Superior temporal gyrus (tissue), 1 donor: ENCODE results near the gene THAP2.
"Not testable (repeated sequence)": the region's sequence is repeated elsewhere in the genome, so short reads cannot be mapped to it uniquely, and the experiment has no call there.

Source experiments
- DNase-seq: peaks from one replicate; pipeline ENCODE4 v3.0.0-alpha.2; 2016; ENCODE audit errors: extremely low spot score

The THAP2 gene

GRCh38 chr12:71662849-71663560 lies 1.1 kb upstream of the THAP2 start:
- no peak for DNase-seq

DNA sequence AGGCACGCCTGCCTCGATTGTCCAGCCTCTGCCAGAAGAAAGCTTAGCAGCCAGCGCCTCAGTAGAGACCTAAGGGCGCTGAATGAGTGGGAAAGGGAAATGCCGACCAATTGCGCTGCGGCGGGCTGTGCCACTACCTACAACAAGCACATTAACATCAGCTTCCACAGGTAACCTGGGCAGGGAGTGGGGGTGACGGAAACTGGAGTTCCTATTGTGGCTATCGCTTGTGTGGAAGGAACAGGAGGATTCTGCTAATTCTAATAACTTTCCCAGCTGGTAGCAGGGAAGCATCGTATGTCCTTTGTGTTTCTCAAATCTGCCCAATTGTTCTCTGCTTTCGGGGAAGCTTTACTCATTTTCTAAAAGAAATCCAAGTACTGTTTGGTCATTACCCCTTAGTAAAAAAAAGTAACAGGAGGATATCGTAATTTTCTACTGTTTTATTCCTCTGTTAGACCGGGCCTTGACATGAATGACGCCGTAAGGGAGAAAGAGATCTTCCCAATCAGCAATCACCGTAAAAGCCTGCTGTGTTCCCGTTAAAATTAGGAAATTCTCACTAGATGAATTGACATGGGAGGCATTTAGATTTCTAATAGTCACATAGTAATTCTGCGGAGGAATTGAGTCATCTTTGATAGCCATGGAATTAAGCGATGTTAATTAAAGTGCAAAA lies 449 bp downstream of the THAP2 start:
- no peak for DNase-seq

GRCh38 chr12:71665090-71665463 lies 976 bp downstream of the THAP2 start:
- DNase-seq, result no peak

DNA sequence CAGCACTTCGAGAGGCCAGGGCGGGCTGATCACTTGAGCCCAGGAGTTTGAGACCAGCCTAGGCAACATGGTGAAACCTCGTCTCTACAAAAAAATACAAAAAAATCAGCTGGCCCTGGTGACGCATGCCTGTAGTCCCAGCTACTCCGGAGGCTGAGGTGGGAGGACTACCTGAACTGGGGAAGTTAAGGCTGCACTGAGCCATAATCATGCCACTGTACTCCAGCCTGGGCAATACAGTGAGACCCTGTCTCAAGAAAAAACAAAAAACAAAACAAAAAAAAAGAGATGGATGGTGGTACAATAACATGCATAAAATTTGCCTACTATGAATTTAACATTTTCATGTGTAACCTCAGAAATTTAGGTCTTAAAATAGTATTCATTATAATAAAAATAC lies 2.2 kb downstream of the THAP2 start:
- DNase-seq, result no peak

DNA sequence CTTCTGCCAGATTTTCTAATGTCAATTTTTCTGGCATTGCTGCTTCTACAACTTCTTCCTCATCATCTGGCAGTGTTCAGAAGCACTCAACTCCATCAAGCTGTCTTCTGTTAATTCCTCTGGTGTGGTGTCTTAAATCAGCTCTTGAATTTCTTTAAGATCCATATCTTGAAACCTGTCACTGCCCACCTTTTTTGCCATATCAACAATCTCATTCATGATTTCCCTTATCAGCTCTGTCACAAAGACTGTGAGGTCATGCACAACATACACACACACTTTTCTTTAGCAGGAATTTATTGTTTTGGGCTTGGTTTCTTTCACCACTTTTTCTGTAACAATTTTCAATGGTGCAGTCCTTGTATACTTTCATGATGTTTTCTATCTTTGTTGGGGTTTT lies 7.2 kb downstream of the THAP2 start:
- no peak for DNase-seq

DNA sequence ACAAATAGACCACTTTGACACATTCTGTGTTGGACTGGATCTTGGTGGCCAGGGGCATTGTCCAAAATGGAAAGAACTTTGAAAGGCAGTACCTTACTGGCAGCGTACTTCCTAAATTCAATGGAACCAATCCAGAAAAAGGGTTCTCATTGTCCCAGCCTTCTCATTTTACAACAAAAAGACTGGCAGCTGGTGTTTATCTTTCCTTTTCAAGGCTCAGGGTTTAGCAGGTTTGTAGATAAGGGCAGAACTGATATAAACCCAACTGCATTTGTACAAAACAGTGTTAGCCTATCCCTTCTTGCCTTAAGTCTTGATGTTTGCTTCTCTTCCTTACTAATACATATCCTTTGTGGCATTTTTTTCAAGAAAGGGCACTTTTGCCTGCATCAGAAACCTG lies 7.7 kb downstream of the THAP2 start:
- DNase-seq, result no peak

DNA sequence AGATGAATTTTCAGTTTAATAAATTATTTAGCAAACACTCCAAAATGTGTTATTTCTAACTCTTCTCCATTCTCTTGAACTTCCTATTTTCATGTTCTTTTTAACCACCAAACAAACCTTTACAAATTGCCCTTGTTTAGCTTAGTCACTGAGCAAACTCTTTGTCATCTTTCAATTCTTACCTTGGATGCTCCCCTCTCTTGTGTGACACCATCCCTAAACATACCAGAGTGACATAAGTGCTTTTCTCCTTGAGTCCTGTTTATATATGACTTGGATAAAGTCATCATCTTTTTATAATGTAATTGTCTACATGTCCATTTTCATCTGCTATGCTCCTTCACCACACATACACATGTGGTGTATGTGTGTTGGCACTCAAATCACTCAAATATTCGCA lies 18.4 kb downstream of the THAP2 start:
- no peak for DNase-seq

- no peak for DNase-seq
Observed at GRCh38 chr12:71683633-71684032, 19.5 kb downstream of the THAP2 start.

DNA sequence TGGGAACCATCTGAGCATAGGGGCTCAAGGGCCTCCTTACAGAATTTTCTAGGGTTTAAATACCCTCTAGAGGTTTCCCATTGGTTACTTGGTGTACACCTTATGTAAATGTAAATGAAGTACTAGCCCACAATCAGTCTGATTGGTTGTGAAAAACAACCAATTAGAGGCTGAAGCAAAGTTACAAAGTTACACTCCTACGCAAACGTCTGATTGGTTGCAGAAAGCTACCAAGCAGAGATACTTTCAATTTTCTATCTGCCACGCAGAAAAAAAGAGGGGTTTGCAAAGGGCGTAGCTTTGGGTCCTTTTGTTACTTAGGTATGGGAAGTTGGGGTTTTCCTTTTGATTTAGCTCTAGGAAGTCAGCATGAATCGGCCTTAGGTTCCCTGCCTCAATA lies 20.0 kb downstream of the THAP2 start:
- no peak for DNase-seq

GRCh38 chr12:71685312-71685906 lies 21.3 kb downstream of the THAP2 start:
- DNase-seq, result no peak

DNA sequence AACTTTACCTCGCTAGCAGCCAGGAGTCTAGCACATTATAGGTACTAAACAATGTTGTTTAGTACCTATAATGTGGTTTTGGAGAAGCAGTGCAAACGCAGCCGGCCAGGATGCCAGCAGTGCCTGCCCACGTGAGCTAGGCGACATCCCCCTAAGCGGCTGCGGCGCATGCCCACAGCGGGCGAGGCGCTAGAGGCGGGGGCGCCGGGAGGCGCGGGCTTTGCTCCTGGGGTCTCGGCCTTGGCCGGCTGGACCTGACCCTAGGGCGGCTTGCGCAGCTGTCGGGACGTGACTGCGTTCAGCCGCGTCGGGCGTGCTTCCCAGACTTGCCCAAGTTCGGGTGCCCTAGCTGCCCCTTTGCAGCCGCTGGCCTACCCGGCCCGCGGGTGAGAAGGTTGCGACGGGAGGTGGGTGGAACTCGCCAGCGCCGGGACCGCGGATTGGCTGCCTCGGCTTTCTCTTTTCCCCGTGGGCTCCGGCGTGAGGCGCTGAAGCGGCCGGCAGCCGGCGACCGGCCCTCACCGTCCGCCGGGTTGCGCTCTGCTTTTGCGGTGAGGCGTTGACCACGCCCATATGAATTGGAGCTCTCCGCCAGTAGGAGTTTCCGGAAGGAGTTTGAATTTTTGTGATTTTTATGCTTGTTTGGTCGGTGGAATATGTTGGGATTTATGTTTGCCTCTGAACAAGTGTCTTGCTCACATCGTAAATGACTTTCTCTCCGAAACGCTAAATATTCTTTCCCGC lies 22.0 kb downstream of the THAP2 start, which contains the start of gene TMEM19:
TMEM19 (plus strand) TSS at position 169 of the 744 bp plus-strand sequence. CDS start 599 bp downstream, outside the sequence.
- DNase-seq, result peak; percentile 91

DNA sequence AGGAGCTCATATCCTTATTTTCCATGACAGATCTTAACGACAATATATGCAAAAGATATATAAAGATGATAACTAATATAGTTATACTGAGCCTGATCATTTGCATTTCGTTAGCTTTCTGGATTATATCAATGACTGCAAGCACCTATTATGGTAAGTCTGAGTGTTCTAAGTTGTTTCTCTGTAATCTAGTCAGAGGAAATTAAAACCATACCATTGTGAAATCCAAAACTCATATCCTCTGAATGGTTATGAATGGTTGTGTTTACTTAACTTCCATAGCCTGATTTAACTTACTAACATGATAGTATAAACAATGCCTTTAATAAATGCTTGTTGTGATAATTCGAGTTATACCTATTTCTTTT lies 22.5 kb downstream of the THAP2 start:
- DNase-seq, result no peak

DNA sequence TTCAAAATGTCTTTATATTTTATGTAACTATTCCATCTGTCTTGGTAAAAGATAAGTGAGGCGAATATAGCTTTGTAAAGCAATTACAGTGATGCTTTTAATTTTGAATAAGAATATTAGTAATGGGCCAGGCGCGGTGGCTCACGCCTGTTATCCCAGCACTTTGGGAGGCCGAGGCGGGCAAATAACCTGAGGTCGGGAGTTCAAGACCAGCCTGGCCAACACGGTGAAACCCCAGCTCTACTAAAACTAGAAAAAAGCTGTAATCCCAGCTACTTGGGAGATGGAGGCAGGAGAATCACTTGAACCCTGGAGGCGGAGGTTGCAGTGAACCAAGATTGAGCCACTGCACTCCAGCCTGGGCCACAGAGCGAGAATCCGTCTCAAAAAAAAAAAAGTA lies 23.1 kb downstream of the THAP2 start:
- not testable (repeated sequence) for DNase-seq

DNA sequence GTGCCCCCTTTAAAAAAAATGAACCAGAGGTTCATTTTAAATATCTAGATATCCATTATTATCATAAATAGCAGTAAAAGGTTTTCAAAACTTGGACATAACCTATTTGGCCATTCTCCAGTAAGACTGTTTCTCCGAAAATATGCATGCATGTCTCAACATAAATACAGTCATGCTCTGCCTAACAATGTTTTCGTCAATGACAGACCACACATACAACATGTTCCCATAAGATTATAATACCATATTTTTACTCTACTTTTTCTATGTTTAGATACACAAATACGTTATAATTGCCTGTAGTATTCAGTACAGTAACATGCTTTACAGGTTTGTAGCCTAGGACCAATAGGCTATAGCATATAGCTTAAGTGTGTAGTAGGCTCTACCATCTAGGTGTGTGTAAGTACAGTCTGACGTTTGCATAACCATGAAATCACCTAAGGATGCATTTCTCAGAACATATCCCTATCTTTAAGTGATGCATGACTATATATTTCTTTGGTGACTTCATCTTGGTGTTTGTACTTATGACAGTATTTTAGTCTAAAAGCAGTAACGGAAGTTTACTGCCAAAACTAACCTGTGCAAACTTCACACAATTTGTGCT lies 25.0 kb downstream of the THAP2 start:
- DNase-seq, result no peak

DNA sequence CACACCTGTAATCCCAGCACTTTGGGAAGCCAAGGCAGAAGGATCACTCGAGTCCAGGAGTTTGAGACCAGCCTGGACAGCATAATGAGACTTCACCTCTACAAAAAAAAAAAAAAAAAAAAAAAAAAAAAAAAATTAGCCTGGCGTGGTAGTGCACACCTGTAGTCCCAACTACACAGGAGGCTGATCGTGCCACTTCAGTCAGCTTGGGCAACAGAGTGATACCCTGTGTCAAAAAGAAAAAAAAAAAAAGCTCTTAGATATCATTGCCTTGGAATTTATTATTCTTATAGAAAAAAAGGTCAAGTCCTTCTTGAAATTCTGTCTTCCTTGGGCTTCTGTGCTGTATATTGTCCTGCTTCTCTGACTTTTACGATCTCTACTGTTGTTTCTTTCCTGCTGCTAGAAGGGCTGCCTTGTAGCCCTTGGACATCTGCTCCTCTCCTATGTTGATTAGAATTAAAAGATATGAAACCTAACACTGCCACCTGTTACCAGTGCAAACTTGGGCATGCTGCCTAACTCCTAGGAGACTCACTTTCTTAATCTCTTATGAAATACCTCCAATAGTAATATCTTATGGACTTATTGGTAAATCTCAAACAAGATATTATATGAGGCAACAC lies 27.5 kb downstream of the THAP2 start:
- no peak for DNase-seq

- no peak for DNase-seq
Observed at GRCh38 chr12:71693126-71693525, 29.0 kb downstream of the THAP2 start.

DNA sequence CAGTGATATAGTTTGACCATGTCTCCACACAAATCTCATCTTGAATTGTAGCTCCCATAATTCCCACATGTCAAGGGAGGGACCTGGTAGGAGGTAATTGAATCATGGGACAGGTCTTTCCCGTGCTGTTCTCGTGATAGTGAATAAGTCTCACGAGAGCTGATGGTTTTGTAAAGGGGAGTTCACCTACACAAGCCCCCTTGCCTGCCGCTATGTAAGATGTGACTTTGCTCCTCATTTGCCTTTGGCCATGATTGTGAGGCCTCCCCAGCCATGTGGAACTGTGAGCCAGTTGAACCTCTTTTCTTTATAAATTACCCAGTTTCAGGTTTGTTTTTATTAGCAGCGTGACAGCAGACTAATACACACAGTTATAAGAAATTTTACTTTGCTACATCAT lies 29.6 kb downstream of the THAP2 start:
- not testable (repeated sequence) for DNase-seq

GRCh38 chr12:71694099-71694820 lies 30.2 kb downstream of the THAP2 start:
- no peak for DNase-seq

GRCh38 chr12:71695782-71696181 lies 31.7 kb downstream of the THAP2 start:
- no peak for DNase-seq

DNA sequence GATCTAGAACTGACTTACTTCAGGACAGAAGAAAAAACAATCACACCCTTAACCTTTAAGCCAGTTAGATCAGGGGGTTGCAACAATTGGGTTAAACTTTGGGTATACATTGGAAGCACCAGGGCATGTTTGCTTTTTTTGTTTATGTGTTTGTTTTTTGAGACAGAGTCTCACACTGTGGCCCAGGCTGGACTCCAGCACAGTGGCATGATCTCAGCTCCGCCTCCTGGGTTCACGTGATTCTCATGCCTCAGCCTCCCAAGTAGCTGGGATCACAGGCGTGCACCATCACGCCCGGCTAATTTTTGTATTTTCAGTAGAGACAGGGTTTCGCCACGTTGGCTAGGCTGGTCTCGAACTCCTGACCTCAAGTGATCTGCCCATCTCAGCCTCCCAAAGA lies 38.1 kb downstream of the THAP2 start:
- DNase-seq, result not testable (repeated sequence)

- no peak for DNase-seq
Observed at GRCh38 chr12:71702590-71702989, 38.5 kb downstream of the THAP2 start.
